NCI-H146 treated with DMSO at 0.1 percent for 48 hours (cell line): ENCODE measurements around the gene TCF7.
A peak's percentile ranks its signal among the peaks of the same experiment; 100 is the strongest.

Source experiments
- DNase-seq: peaks from one replicate; lab custom pipeline; 2025; ENCODE audit not compliant: unreplicated experiment; lab: John Stamatoyannopoulos, UW

Gene TCF7

DNA sequence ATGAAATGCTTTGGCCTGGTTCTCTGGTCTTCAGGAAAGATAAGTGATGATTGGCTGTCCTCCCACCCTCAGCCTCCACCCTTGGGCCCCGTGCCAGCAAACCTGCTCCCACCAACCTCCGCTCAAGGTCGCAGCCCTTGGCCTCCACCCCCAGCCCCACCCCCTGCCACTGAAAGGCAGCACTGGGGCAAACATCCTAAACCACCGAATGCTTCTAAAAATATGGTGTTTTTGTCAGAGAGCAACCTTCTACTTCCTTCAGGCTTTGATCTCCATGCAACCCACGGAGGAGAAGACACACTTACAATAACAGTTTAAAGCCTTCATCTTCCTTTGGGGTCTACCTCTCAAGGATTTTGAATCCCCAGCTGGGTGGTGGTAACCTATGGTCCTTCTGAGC is 24.0 kb upstream of the TCF7 start:
- DNase-seq = no peak

GRCh38 chr5:134091626-134092121 is 22.8 kb upstream of the TCF7 start:
- no peak for DNase-seq

DNA sequence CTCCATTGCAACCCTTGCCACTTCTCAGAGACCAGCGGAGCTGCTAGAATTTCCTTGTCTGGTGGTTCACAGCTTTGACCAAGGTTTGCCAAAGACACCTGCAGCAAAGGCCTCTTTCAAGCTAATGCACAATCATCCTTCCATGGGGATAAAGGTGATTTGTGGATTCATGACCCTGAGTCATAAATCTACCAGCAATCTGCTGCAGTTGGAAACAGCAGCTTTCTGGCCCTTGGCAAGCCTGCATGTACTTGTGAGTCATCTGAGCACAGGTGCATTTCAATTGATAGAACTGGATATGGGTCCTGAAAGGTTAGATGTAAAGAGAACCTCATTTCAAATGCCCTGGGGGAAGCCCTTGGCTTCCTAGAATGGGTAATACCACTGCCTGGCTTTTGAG is 21.6 kb upstream of the TCF7 start:
- DNase-seq = peak; percentile 19

DNA sequence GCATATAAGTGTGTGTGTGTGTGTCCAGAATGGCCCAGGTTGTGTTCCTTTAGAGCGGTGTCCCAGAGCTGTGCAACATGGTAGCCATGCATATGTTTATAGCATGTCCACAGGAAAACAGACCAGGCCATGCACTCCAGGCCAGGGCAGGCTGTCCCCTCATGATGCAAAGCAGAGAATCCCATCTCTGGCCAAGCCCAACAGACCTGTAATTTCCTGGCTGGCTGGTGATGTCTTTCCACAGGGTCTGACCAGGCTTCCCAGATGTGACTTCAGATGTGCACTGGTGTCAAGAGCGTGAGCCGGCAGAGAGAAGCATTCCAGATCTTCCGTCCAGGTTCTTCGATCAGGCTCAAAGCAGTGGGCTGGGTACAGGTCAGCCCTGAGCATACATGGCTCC is 21.1 kb upstream of the TCF7 start:
- DNase-seq = no peak

GRCh38 chr5:134095293-134095692 is 19.2 kb upstream of the TCF7 start:
- no peak for DNase-seq

DNA sequence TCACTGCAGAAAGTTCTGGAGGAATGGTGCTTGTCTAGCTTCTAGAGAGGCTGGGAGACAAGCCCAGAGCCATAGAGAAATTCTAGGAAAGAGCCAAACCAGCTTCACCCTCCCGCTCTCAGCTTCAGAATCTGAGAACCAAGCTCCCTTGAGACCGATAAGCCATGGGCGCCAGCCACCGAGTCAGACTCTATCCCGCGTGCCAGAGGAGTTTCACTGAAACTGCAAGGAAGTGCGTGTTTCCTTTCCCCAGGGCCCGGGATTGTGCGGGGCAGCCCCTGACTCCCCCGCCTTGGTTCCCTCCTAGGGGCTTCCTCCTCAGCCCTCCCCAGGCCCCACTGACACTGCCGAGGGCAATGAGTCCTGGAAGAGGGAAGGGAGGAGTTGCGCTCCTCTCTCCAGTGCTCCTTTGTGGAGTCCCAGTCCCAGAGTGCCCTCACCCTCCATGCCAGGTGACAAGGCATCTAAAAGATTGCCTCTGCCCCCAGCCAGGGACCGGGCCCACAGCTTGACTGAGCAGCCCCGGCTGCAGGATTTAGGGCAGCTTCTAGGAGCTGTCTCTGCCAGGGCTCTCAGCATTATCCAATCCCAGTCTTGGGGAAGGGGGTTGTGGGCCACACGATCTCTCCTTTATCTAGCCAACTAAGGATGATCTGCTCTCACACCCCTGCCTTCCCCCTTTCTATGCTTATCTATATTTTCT is 18.4 kb upstream of the TCF7 start:
- no peak for DNase-seq

DNA sequence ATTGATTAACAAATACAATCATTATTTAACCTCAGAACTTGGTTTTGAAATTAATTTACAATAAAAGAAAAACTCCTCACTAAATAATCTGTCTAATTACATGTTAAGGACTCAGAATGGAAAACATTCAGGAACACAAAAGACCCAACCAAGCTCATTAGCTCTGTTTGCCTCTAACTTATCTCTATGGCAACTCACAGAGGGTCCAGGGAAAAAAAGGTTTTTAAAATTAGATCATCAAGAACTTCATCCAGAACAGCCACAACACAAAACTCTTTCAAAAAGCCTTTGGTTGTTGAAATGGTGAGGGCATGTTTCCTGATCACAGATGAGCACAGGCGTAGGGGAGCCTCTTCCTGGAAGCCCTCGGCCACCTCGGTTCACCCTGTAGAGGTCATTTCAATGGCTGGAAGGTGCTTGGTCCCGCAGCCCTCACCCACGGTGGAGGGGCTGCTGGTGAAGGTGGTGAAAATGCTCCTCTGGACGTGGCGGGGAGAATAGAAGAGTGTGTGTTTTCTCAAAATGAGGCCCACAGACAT is 17.2 kb upstream of the TCF7 start:
- DNase-seq = no peak

- no peak for DNase-seq
Measured at GRCh38 chr5:134098690-134099089, 15.8 kb upstream of the TCF7 start.

DNA sequence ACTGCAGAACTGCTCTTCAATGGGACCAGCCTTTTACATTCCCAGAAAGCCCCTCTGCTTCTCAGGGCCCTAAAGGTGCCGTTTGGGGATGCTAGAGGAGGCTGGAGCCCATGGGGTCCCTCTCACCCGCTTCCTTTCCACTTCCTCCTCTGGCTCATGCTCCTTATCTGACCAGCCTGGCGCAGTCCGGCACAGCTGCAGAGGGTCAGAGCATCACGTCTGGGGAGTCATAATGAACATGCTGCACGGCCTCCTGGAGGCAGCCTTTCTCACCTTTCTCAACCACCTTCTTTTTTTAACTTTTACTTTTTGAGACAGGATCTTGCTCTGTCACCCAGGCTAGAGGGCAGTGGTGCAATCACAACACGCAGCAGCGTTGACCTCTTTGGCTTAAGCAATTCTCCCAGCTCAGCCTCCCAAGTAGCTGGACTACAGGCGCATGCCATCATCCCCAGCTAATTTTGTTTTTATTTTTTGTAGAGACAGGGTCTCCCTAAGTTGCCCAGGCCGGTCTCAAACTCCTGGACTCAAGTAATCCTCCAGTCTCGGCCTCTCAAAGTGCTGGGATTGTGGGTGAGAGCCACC is 15.1 kb upstream of the TCF7 start:
- DNase-seq = no peak

- no peak for DNase-seq
Measured at GRCh38 chr5:134099939-134100282, 14.6 kb upstream of the TCF7 start.

- no peak for DNase-seq
Measured at GRCh38 chr5:134100283-134101091, 14.0 kb upstream of the TCF7 start.

GRCh38 chr5:134101686-134102439 is 12.6 kb upstream of the TCF7 start:
- no peak for DNase-seq

- no peak for DNase-seq
Measured at GRCh38 chr5:134103397-134103796, 11.1 kb upstream of the TCF7 start.

DNA sequence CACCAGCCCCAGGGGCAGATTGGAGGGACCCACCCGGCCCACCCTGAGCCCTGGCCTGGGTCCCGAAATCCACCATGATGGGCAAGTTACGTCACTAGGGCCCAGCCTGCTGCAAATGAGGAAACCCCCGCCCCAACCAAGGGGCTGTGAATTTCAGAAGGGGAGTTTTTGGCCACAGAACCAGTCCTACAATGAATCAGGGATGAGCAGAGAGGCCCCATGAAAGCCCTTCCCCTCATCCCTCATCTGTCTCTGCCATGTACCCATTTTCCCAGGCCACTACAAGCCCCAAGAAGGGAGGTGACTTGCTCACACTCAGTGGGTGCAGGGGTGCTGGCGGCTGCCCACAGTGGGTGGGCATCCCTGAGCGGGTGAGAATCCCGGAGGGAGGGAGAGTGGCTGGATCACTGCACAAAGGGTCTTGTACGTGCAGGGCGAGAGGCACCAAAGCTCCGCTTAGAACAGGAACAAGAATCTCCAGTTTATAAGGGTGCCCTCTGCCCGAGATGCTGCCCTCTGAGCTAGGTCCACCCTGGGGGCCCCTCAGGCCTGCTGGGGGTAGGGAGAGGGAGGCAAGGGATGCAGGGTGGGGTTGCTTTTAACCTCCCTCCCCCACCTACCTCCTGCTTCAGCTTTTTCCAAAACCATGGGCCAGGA is 10.4 kb upstream of the TCF7 start:
- no peak for DNase-seq

DNA sequence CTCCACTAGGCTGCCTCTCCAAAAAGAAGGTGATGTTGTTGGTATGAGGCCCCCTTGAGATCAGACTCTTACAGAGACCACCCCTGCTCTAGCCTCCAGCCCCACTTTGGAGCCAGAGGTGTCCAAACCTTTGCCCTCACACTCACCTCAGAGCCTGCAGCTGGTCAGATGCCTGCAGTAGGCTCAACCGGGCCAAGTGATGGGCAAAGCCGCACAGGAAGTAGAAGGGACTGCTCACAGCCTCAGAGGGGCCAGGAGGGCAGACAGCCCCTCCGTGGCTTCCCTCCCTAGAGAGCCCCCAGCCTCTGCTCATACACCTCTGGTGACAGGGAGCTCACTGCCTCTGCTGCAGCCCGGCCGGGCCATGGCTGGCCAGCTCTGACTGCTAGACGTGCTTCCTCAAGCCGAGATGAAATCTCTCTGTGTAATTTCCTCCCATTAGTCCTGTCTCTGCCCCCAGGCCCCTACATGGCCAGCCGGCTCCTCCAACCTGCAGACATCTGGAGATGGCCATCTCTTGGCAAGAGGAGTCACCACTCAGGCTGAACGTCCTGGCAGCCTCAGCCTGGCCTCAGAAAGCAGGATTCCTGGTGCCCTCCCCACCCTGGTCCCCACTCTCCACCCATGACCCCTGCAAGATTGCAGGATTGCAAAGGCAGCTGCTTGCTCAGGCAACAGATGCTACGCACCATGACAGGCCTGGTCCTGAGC is 7.3 kb upstream of the TCF7 start:
- DNase-seq = no peak

DNA sequence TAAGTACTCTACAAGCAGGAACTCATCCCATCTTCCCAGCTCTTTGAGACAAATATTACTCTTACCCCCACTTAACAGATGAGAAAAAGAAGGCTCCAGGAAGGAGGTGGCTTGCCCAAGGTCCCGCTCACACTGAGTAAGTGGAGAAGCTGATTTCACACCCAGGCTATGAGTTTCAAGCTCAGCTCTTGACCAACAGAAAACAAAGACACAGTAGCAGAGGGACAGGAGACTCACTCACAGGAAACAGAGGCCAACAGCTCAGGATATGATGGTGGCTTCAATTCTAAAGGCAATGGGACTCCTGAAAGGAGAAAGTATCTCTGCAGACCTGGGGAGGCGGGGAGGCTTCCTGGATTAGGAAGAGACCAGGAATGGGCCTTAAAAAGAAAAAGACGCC is 6.7 kb upstream of the TCF7 start:
- no peak for DNase-seq

- no peak for DNase-seq
Measured at GRCh38 chr5:134110382-134110781, 4.1 kb upstream of the TCF7 start.

- DNase-seq = no peak
Measured at GRCh38 chr5:134111741-134112647, 2.5 kb upstream of the TCF7 start.

GRCh38 chr5:134112726-134113362 is 1.6 kb upstream of the TCF7 start:
- DNase-seq = no peak
